ENCODE measurements around the gene IL6.
"Not testable (repeated sequence)": the region's sequence is repeated elsewhere in the genome, so short reads cannot be mapped to it uniquely, and the experiment has no call there.

The IL6 gene

GRCh38 chr7:22697876-22698606, 29.0 kb upstream of the IL6 start:
- TF ChIP-seq CTCF (conservative IDR thresholded peaks at IDR 0.05; ENCODE audit: low read depth, low read length) = no peak
- no peak overlapping the region for H3K4me3 ChIP-seq (IDR thresholded peaks at IDR 0.05; ENCODE audit: insufficient read depth, low read depth, low read length)
- H3K27ac ChIP-seq = no peak overlapping the region
- no peaks in the 10 kb centered on the region for H3K27me3 ChIP-seq (ENCODE audit: insufficient read depth, low read depth)
- no peak overlapping the region for H2AFZ ChIP-seq (ENCODE audit: low read depth)
- H3K4me1 ChIP-seq (ENCODE audit: low read depth, poor library complexity, severe bottlenecking) = peaks cover 73% of the 10 kb centered on the region
- no peaks in the 10 kb centered on the region for H4K20me1 ChIP-seq (ENCODE audit: insufficient read depth)
- H3K9ac ChIP-seq = no peak overlapping the region
- peak overlapping the region; percentile 1; the same call in 1 of the 2 replicates for H3K4me2 ChIP-seq
- no peaks in the 10 kb centered on the region for H3K79me2 ChIP-seq (ENCODE audit: insufficient read depth, low read depth)
- no peaks in the 10 kb centered on the region for H3K36me3 ChIP-seq (ENCODE audit: insufficient read depth)

- no peaks in the 10 kb centered on the region for H3K36me3 ChIP-seq (ENCODE audit: insufficient read depth)
- no peak overlapping the region for H3K9ac ChIP-seq
- 0 out of 2 replicates have a peak overlapping the region, but pooled peaks have one; percentile 1 for H3K4me2 ChIP-seq
- no peak overlapping the region for H3K4me3 ChIP-seq (IDR thresholded peaks at IDR 0.05; ENCODE audit: insufficient read depth, low read depth, low read length)
- peaks cover 70% of the 10 kb centered on the region for H3K4me1 ChIP-seq (ENCODE audit: low read depth, poor library complexity, severe bottlenecking)
- no peak overlapping the region for H3K27ac ChIP-seq
- no peak overlapping the region for H2AFZ ChIP-seq (ENCODE audit: low read depth)
- no peaks in the 10 kb centered on the region for H4K20me1 ChIP-seq (ENCODE audit: insufficient read depth)
- no peaks in the 10 kb centered on the region for H3K27me3 ChIP-seq (ENCODE audit: insufficient read depth, low read depth)
- H3K79me2 ChIP-seq (ENCODE audit: insufficient read depth, low read depth) = no peaks in the 10 kb centered on the region
- TF ChIP-seq CTCF (conservative IDR thresholded peaks at IDR 0.05; ENCODE audit: low read depth, low read length) = no peak
Measured at GRCh38 chr7:22698767-22699166, 28.2 kb upstream of the IL6 start.

GRCh38 chr7:22700559-22701002, 26.4 kb upstream of the IL6 start:
- TF ChIP-seq CTCF (conservative IDR thresholded peaks at IDR 0.05; ENCODE audit: low read depth, low read length) = no peak
- no peak overlapping the region for H3K9ac ChIP-seq
- peaks cover 52% of the 10 kb centered on the region for H3K4me1 ChIP-seq (ENCODE audit: low read depth, poor library complexity, severe bottlenecking)
- no peaks in the 10 kb centered on the region for H3K27me3 ChIP-seq (ENCODE audit: insufficient read depth, low read depth)
- no peaks in the 10 kb centered on the region for H3K36me3 ChIP-seq (ENCODE audit: insufficient read depth)
- H4K20me1 ChIP-seq (ENCODE audit: insufficient read depth) = no peaks in the 10 kb centered on the region
- no peak overlapping the region for H2AFZ ChIP-seq (ENCODE audit: low read depth)
- H3K4me2 ChIP-seq = peak overlapping the region; percentile 14; the same call in 1 of the 2 replicates
- H3K79me2 ChIP-seq (ENCODE audit: insufficient read depth, low read depth) = no peaks in the 10 kb centered on the region
- no peak overlapping the region for H3K4me3 ChIP-seq (IDR thresholded peaks at IDR 0.05; ENCODE audit: insufficient read depth, low read depth, low read length)
- no peak overlapping the region for H3K27ac ChIP-seq

GRCh38 chr7:22702516-22702915, 24.5 kb upstream of the IL6 start:
- H3K4me3 ChIP-seq (IDR thresholded peaks at IDR 0.05; ENCODE audit: insufficient read depth, low read depth, low read length) = no peak overlapping the region
- no peaks in the 10 kb centered on the region for H3K36me3 ChIP-seq (ENCODE audit: insufficient read depth)
- no peak overlapping the region for H3K9ac ChIP-seq
- no peaks in the 10 kb centered on the region for H3K79me2 ChIP-seq (ENCODE audit: insufficient read depth, low read depth)
- H3K27ac ChIP-seq = no peak overlapping the region
- no peak for TF ChIP-seq CTCF (conservative IDR thresholded peaks at IDR 0.05; ENCODE audit: low read depth, low read length)
- no peaks in the 10 kb centered on the region for H3K27me3 ChIP-seq (ENCODE audit: insufficient read depth, low read depth)
- no peaks in the 10 kb centered on the region for H4K20me1 ChIP-seq (ENCODE audit: insufficient read depth)
- H2AFZ ChIP-seq (ENCODE audit: low read depth) = no peak overlapping the region
- no peak overlapping the region for H3K4me2 ChIP-seq
- H3K4me1 ChIP-seq (ENCODE audit: low read depth, poor library complexity, severe bottlenecking) = peaks cover 32% of the 10 kb centered on the region

GRCh38 chr7:22703107-22703855, 23.7 kb upstream of the IL6 start:
- H3K27ac ChIP-seq; H3K4me3 ChIP-seq (IDR thresholded peaks at IDR 0.05; ENCODE audit: insufficient read depth, low read depth, low read length); H3K9ac ChIP-seq; H3K27me3 ChIP-seq (ENCODE audit: insufficient read depth, low read depth); H2AFZ ChIP-seq (ENCODE audit: low read depth); H4K20me1 ChIP-seq (ENCODE audit: insufficient read depth); H3K4me2 ChIP-seq; H3K36me3 ChIP-seq (ENCODE audit: insufficient read depth); H3K79me2 ChIP-seq (ENCODE audit: insufficient read depth, low read depth): not testable (repeated sequence)
- peaks cover 25% of the 10 kb centered on the region for H3K4me1 ChIP-seq (ENCODE audit: low read depth, poor library complexity, severe bottlenecking)

GRCh38 chr7:22703978-22704610, 22.9 kb upstream of the IL6 start:
- not testable (repeated sequence) for H4K20me1 ChIP-seq (ENCODE audit: insufficient read depth); H3K4me3 ChIP-seq (IDR thresholded peaks at IDR 0.05; ENCODE audit: insufficient read depth, low read depth, low read length); H3K4me2 ChIP-seq; H3K79me2 ChIP-seq (ENCODE audit: insufficient read depth, low read depth); H3K9ac ChIP-seq; H2AFZ ChIP-seq (ENCODE audit: low read depth); H3K27ac ChIP-seq; H3K36me3 ChIP-seq (ENCODE audit: insufficient read depth); H3K27me3 ChIP-seq (ENCODE audit: insufficient read depth, low read depth)
- peaks cover 17% of the 10 kb centered on the region for H3K4me1 ChIP-seq (ENCODE audit: low read depth, poor library complexity, severe bottlenecking)

Measured in KMS-11 (cell line).